ENCODE results near the gene SLC2A14. TPM values are rescaled to one million over a fixed set of nuclear protein-coding genes. Genes with fewer than 3 reads are reported as not detected.
"Not testable (repeated sequence)": the region's sequence is repeated elsewhere in the genome, so short reads cannot be mapped to it uniquely, and the experiment has no call there.

SLC2A14 gene
- polyA plus RNA-seq, 6 donors from 2014 or later: 0.58 TPM; not detected in 5

DNA sequence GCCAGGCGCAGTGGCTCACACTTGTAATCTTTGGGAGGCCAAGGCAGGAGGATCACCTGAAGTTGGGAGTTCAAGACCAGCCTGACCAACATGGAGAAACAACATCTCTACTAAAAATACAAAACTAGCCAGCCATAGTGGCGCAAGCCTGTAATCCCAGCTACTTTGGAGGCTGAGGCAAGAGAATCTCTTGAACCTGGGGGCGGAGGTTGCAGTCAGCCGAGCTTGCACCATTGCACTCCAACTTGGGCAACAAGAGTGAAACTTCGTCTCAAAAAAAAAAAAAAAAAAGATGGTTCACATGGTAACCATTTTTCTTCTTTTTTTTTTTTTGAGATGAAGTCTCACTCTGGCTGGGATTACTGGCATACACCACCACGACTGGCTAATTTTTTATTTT lies 35.3 kb downstream of the SLC2A14 start:
- ATAC-seq (ENCODE audit: low read depth in 2 of 2) (no peak), DNase-seq (no peak)
- Mint-ChIP-seq H3K27me3 (no peaks in the 10 kb centered on the region), H3K4me1 (peaks cover 0 to 3% (median 0%) of the 10 kb centered on the region in 3 donors), H3K4me3 (no peak overlapping the region), H3K36me3 (no peaks in the 10 kb centered on the region), H3K9me3 (no peaks in the 10 kb centered on the region), H3K27ac (no peak overlapping the region)

DNA sequence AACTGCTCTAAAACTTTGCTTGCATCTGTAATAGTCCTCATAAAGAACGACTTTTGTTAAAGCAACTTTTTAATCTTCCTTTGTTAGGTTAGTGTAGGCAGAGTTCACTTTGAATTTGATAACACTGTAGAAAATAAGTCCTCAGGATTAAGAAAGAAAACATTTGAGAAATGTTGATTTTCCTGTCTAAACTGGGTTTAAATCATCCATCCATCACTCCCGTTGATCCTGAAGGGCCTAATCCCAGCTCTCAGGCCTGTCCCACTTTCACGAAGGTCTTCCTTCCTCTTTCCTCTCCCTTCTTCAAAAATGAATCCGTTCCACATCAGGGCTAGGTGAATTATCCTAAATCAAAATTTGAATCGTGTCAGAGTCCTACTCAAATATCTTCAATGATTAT lies 36.9 kb downstream of the SLC2A14 start:
- ATAC-seq (ENCODE audit: low read depth in 2 of 2): no peak
- H3K4me1 Mint-ChIP-seq: peaks cover 0 to 8% (median 0%) of the 10 kb centered on the region in 3 donors
- no peak overlapping the region for H3K27ac Mint-ChIP-seq
- no peak overlapping the region for H3K4me3 Mint-ChIP-seq
- no peaks in the 10 kb centered on the region for H3K27me3 Mint-ChIP-seq
- H3K9me3 Mint-ChIP-seq: no peaks in the 10 kb centered on the region
- DNase-seq: no peak
- no peaks in the 10 kb centered on the region for H3K36me3 Mint-ChIP-seq

GRCh38 chr12:7835116-7835515 lies 37.6 kb downstream of the SLC2A14 start:
- H3K4me1 Mint-ChIP-seq: peaks cover 0 to 8% (median 0%) of the 10 kb centered on the region in 3 donors
- H3K27ac Mint-ChIP-seq: peak overlapping the region in 1 of 6 donors; percentile 72
- no peaks in the 10 kb centered on the region for H3K9me3 Mint-ChIP-seq
- no peaks in the 10 kb centered on the region for H3K36me3 Mint-ChIP-seq
- ATAC-seq (ENCODE audit: low read depth in 2 of 2): no peak
- H3K4me3 Mint-ChIP-seq: no peak overlapping the region
- no peaks in the 10 kb centered on the region for H3K27me3 Mint-ChIP-seq
- DNase-seq: no peak

DNA sequence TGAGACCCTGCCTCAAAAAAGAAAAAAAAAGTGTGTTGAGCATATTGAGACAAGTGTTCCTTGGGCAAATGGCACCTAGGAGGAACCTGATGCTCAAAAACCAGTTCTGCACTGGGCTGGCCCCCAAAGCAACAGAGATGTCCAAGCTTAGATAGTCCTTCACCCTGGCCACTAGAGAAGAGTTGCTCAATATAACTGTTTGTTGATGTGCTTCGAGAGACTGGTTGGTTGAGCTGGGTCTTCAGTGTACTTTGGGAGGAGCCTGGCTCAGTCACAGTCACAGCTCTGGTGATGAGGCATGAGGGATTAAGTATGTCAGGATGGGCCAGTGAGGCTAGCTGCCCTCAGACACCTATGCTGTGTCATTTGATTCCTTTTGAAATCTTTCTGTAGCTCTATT lies 38.0 kb downstream of the SLC2A14 start:
- DNase-seq: no peak
- Mint-ChIP-seq H3K27ac (peak overlapping the region in 1 of 6 donors; percentile 47), H3K27me3 (no peaks in the 10 kb centered on the region), H3K4me3 (no peak overlapping the region), H3K9me3 (no peaks in the 10 kb centered on the region), H3K36me3 (no peaks in the 10 kb centered on the region), H3K4me1 (peaks cover 0 to 8% (median 0%) of the 10 kb centered on the region in 3 donors)
- no peak for ATAC-seq (ENCODE audit: low read depth in 2 of 2)

DNA sequence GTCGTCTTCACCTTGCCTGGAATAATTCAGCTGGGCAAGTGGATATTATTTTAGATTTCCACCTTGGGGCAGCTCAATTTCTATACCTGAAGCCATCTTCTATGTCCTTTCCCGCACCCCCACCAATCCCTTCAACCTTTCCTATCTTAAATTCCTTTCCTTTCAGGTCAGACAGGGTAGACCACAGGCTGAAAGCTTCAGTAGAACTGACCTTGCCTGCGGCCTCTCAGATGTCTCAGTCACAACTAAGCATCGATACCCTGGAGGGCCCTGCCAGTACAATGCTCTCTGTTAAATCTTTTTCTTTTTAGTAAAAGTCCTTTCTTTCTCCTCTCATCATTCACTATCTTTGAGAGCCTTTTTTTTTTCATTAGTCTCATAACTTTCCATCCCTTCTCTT lies 38.9 kb downstream of the SLC2A14 start:
- no peaks in the 10 kb centered on the region for H3K36me3 Mint-ChIP-seq
- DNase-seq (no peak), ATAC-seq (ENCODE audit: low read depth in 2 of 2) (no peak)
- H3K27ac Mint-ChIP-seq: peak overlapping the region in 1 of 6 donors; percentile 95
- no peak overlapping the region for H3K4me3 Mint-ChIP-seq
- peaks cover 0 to 8% (median 0%) of the 10 kb centered on the region in 3 donors for H3K4me1 Mint-ChIP-seq
- no peaks in the 10 kb centered on the region for H3K9me3 Mint-ChIP-seq
- H3K27me3 Mint-ChIP-seq: no peaks in the 10 kb centered on the region

DNA sequence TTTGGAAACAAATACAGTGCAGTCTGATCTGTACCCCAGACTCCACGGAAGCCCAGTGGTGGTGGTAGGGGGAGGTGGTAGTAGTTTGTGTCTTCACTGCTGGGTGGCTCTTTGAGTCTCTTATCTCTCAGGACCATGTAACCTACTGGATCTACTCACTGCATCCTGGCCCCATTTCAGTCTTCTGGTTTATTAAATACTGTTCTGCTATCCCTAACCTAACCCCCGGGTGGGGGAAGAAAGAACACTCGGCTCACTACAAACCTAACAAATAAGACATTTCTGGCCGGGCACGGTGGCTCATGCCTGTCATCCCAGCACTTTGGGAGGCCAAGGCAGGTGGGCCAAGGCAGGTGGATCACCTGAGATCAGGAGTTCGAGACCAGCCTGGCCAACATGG lies 39.5 kb downstream of the SLC2A14 start:
- not testable (repeated sequence) for H3K4me1 Mint-ChIP-seq; DNase-seq; H3K27me3 Mint-ChIP-seq; H3K9me3 Mint-ChIP-seq; H3K27ac Mint-ChIP-seq; H3K36me3 Mint-ChIP-seq; ATAC-seq (ENCODE audit: low read depth in 2 of 2)
- H3K4me3 Mint-ChIP-seq: peak overlapping the region in 1 of 8 donors; percentile 2

- H3K4me3 Mint-ChIP-seq: no peak overlapping the region
- H3K27ac Mint-ChIP-seq: peak overlapping the region in 2 of 6 donors; percentile 69 to 80
- H3K36me3 Mint-ChIP-seq: no peaks in the 10 kb centered on the region
- no peaks in the 10 kb centered on the region for H3K9me3 Mint-ChIP-seq
- ATAC-seq (ENCODE audit: low read depth in 2 of 2): peak; percentile 60 to 68
- peaks cover 0 to 8% (median 0%) of the 10 kb centered on the region in 3 donors for H3K4me1 Mint-ChIP-seq
- DNase-seq: peak; percentile 14
- H3K27me3 Mint-ChIP-seq: no peaks in the 10 kb centered on the region
Observed at GRCh38 chr12:7832059-7832696, 40.5 kb downstream of the SLC2A14 start.

- H3K4me1 Mint-ChIP-seq; H3K36me3 Mint-ChIP-seq; ATAC-seq (ENCODE audit: low read depth in 2 of 2); H3K9me3 Mint-ChIP-seq; DNase-seq; H3K4me3 Mint-ChIP-seq; H3K27ac Mint-ChIP-seq; H3K27me3 Mint-ChIP-seq: not testable (repeated sequence)
Observed at GRCh38 chr12:7829737-7830136, 43.0 kb downstream of the SLC2A14 start.

DNA sequence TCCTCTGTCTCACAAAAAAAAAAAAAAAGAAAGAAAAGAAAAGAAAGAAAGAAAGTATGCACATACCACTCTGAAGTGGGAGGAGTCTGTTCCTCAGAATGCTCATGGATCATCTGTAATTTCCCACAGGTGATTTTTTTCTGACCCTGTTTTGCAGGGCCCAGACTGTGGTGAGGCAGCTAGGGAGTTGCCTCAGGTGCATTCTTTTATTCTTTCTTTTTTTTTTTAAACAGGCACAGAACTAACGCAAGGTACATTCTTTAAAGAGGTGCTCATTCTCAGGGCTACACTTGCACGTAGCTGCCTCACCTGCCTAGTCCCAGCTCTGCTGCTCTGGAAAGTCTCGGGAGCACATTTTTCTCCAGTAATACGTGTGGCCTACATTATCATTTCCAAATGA lies 47.0 kb downstream of the SLC2A14 start:
- not testable (repeated sequence) for ATAC-seq (ENCODE audit: low read depth in 2 of 2); H3K27ac Mint-ChIP-seq; DNase-seq; H3K4me3 Mint-ChIP-seq; H3K4me1 Mint-ChIP-seq; H3K36me3 Mint-ChIP-seq; H3K27me3 Mint-ChIP-seq; H3K9me3 Mint-ChIP-seq

DNA sequence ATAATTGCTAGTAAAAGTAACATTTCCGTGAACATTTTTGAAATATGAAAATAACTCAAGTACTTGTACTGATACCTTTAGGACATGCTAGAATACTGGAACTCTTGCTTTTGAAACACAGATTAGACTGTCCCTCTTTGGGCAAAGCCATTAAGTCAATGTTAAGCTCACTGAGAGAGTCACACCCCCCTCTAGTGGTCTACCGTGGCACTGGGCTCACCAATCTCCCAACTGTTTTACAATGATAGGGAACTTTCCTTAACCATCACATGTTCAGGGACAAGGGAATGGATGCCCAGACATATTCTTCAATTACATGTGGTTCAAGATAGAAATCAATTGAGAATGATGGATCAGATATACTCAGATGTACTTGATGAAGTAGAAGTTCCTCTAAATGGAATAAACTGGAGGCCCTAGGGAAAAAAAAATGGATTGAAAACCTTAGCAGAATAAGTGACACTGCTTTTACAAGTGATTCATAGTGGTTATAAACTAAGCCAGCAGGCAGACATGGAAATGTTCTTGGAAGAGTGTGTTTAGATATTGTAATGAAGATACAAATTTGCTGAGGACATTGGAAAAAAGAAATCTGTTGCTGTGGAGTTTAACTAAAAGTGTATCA lies 65.7 kb downstream of the SLC2A14 start:
- Mint-ChIP-seq H3K4me1 (peaks cover 0 to 2% (median 0%) of the 10 kb centered on the region in 3 donors), H3K4me3 (no peak overlapping the region), H3K9me3 (no peaks in the 10 kb centered on the region), H3K27me3 (peaks cover 0 to 5% (median 3%) of the 10 kb centered on the region in 3 donors), H3K36me3 (no peaks in the 10 kb centered on the region), H3K27ac (no peak overlapping the region)
- ATAC-seq (ENCODE audit: low read depth in 2 of 2) (peak; percentile 45 to 55), DNase-seq (peak; percentile 29)

DNA sequence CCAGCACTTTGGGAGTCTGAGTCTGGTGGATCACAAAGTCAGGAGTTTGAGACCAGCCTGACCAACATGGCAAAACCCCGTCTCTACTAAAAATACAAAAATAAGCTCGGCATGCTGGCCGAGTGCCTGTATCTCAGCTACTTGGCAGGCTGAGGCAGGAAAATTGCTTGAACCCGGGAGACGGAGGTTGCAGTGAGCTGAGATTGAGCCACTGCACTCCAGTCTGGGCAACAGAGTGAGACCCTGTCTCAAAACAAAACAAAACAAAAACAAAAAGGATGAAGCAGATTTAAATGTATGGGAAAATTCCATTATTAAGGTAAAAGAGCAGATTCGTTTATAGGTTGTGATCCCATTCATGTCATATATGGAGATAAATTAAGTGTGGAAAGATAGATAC lies 66.4 kb downstream of the SLC2A14 start:
- ATAC-seq (ENCODE audit: low read depth in 2 of 2); H3K4me3 Mint-ChIP-seq; DNase-seq; H3K36me3 Mint-ChIP-seq; H3K9me3 Mint-ChIP-seq; H3K4me1 Mint-ChIP-seq; H3K27ac Mint-ChIP-seq; H3K27me3 Mint-ChIP-seq: not testable (repeated sequence)

- no peak for ATAC-seq (ENCODE audit: low read depth in 2 of 2)
- no peak overlapping the region for H3K27ac Mint-ChIP-seq
Observed at GRCh38 chr12:7801460-7801859, 71.3 kb downstream of the SLC2A14 start.

GRCh38 chr12:7798750-7799308 lies 73.9 kb downstream of the SLC2A14 start:
- DNase-seq; H3K27me3 Mint-ChIP-seq; H3K36me3 Mint-ChIP-seq; H3K27ac Mint-ChIP-seq; H3K4me1 Mint-ChIP-seq; ATAC-seq (ENCODE audit: low read depth in 2 of 2); H3K4me3 Mint-ChIP-seq; H3K9me3 Mint-ChIP-seq: not testable (repeated sequence)

More at GRCh38 chr12:7801460-7801859, 71.3 kb downstream of the SLC2A14 start:
- H3K4me1 Mint-ChIP-seq: peaks cover 0 to 2% (median 0%) of the 10 kb centered on the region in 3 donors
- no peaks in the 10 kb centered on the region for H3K27me3 Mint-ChIP-seq
- DNase-seq: no peak
- H3K36me3 Mint-ChIP-seq: no peaks in the 10 kb centered on the region
- no peaks in the 10 kb centered on the region for H3K9me3 Mint-ChIP-seq
- H3K4me3 Mint-ChIP-seq: no peak overlapping the region

Data from naive B cell (primary cell).